Measurements from ENCODE around the gene RCN1. TPM values are rescaled to one million over a fixed set of nuclear protein-coding genes. Genes with fewer than 3 reads are reported as not detected.

Gene RCN1
- total and polyA plus RNA-seq, 2 experiments from 2014 or later: 107 to 140 TPM

DNA sequence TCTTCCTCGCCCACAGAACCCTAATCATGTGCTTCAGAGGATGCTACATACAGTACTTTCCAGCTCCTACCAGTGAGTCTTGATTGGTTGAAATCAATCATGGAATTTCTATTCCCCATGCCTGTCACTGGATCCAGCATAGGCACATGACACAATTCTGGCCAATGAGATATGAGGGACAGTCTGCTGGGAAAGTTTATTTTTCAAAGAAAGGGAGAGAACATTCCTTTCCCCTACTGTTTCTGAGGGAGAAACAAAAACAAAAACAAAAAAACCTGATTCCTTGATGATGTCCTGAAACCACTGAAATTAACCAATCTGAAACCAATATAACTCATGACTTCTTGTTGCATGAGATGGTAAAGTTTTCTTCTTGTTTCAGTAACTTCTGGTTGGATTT, 3.3 kb upstream of the RCN1 start:
- peaks cover 25% of the 10 kb centered on the region for H3K4me1 Mint-ChIP-seq

More for the DNA sequence above, 3.3 kb upstream of the RCN1 start:
- Histone ChIP-seq H3K79me2 (replicated peaks; ENCODE audit: insufficient read depth) (peaks cover 13% of the 10 kb centered on the region), H3K27ac (ENCODE audit: low read depth) (no peak overlapping the region), H3K9me2 (ENCODE audit: insufficient read depth) (0 out of 2 replicates have a peak, but pooled peaks cover 13% of the 10 kb centered on the region), H3K4me2 (no peak overlapping the region), H3K36me3 (ENCODE audit: insufficient read depth) (no peaks in the 10 kb centered on the region), H3F3A (replicated peaks; ENCODE audit: low read depth) (no peaks in the 10 kb centered on the region), H3K4me1 (ENCODE audit: insufficient read depth) (peaks cover 18% of the 10 kb centered on the region), H3K27me3 (ENCODE audit: insufficient read depth) (peaks cover 12% of the 10 kb centered on the region), H4K20me1 (replicated peaks; ENCODE audit: insufficient read depth) (0 out of 2 replicates have a peak, but pooled peaks cover 3% of the 10 kb centered on the region), H2AFZ (no peak overlapping the region), H3K4me3 (no peak overlapping the region)
- Mint-ChIP-seq H3K9me3 (no peaks in the 10 kb centered on the region), H3K36me3 (ENCODE audit: low read depth) (peaks cover 6% of the 10 kb centered on the region; the same call in 2 of the 3 replicates), H3K27ac (no peak overlapping the region), H3K27me3 (ENCODE audit: insufficient read depth, low read depth, poor library complexity) (peaks cover 19% of the 10 kb centered on the region), H3K4me3 (no peak overlapping the region)
- no peak for DNase-seq (ENCODE audit: low spot score)
- ATAC-seq: no peak
- TF ChIP-seq POLR2AphosphoS5 (IDR thresholded peaks at IDR 0.05; ENCODE audit: low read depth): no peak
- TF ChIP-seq JUNB (IDR thresholded peaks at IDR 0.05; ENCODE audit: unreplicated experiment): no peak
- no peak for TF ChIP-seq EZH2phosphoT487 (IDR thresholded peaks at IDR 0.05; ENCODE audit: unreplicated experiment)
- TF ChIP-seq, protein P1, sequence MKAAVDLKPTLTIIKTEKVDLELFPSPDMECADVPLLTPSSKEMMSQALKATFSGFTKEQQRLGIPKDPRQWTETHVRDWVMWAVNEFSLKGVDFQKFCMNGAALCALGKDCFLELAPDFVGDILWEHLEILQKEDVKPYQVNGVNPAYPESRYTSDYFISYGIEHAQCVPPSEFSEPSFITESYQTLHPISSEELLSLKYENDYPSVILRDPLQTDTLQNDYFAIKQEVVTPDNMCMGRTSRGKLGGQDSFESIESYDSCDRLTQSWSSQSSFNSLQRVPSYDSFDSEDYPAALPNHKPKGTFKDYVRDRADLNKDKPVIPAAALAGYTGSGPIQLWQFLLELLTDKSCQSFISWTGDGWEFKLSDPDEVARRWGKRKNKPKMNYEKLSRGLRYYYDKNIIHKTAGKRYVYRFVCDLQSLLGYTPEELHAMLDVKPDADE (IDR thresholded peaks at IDR 0.05): no peak
- no peak for TF ChIP-seq CREB1 (CRISPR knock-in tag; IDR thresholded peaks at IDR 0.05; ENCODE audit: low read depth)
- TF ChIP-seq ZNF331 (CRISPR knock-in tag; IDR thresholded peaks at IDR 0.05; ENCODE audit: low read depth): no peak
- TF ChIP-seq, protein P2, sequence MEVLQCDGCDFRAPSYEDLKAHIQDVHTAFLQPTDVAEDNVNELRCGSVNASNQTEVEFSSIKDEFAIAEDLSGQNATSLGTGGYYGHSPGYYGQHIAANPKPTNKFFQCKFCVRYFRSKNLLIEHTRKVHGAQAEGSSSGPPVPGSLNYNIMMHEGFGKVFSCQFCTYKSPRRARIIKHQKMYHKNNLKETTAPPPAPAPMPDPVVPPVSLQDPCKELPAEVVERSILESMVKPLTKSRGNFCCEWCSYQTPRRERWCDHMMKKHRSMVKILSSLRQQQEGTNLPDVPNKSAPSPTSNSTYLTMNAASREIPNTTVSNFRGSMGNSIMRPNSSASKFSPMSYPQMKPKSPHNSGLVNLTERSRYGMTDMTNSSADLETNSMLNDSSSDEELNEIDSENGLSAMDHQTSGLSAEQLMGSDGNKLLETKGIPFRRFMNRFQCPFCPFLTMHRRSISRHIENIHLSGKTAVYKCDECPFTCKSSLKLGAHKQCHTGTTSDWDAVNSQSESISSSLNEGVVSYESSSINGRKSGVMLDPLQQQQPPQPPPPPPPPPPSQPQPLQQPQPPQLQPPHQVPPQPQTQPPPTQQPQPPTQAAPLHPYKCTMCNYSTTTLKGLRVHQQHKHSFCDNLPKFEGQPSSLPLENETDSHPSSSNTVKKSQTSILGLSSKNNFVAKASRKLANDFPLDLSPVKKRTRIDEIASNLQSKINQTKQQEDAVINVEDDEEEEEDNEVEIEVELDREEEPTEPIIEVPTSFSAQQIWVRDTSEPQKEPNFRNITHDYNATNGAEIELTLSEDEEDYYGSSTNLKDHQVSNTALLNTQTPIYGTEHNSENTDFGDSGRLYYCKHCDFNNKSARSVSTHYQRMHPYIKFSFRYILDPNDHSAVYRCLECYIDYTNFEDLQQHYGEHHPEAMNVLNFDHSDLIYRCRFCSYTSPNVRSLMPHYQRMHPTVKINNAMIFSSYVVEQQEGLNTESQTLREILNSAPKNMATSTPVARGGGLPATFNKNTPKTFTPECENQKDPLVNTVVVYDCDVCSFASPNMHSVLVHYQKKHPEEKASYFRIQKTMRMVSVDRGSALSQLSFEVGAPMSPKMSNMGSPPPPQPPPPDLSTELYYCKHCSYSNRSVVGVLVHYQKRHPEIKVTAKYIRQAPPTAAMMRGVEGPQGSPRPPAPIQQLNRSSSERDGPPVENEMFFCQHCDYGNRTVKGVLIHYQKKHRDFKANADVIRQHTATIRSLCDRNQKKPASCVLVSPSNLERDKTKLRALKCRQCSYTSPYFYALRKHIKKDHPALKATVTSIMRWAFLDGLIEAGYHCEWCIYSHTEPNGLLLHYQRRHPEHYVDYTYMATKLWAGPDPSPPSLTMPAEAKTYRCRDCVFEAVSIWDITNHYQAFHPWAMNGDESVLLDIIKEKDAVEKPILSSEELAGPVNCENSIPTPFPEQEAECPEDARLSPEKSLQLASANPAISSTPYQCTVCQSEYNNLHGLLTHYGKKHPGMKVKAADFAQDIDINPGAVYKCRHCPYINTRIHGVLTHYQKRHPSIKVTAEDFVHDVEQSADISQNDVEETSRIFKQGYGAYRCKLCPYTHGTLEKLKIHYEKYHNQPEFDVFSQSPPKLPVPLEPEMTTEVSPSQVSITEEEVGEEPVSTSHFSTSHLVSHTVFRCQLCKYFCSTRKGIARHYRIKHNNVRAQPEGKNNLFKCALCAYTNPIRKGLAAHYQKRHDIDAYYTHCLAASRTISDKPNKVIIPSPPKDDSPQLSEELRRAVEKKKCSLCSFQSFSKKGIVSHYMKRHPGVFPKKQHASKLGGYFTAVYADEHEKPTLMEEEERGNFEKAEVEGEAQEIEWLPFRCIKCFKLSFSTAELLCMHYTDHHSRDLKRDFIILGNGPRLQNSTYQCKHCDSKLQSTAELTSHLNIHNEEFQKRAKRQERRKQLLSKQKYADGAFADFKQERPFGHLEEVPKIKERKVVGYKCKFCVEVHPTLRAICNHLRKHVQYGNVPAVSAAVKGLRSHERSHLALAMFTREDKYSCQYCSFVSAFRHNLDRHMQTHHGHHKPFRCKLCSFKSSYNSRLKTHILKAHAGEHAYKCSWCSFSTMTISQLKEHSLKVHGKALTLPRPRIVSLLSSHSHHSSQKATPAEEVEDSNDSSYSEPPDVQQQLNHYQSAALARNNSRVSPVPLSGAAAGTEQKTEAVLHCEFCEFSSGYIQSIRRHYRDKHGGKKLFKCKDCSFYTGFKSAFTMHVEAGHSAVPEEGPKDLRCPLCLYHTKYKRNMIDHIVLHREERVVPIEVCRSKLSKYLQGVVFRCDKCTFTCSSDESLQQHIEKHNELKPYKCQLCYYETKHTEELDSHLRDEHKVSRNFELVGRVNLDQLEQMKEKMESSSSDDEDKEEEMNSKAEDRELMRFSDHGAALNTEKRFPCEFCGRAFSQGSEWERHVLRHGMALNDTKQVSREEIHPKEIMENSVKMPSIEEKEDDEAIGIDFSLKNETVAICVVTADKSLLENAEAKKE (CRISPR knock-in tag; IDR thresholded peaks at IDR 0.05): no peak
- TF ChIP-seq, protein P3, sequence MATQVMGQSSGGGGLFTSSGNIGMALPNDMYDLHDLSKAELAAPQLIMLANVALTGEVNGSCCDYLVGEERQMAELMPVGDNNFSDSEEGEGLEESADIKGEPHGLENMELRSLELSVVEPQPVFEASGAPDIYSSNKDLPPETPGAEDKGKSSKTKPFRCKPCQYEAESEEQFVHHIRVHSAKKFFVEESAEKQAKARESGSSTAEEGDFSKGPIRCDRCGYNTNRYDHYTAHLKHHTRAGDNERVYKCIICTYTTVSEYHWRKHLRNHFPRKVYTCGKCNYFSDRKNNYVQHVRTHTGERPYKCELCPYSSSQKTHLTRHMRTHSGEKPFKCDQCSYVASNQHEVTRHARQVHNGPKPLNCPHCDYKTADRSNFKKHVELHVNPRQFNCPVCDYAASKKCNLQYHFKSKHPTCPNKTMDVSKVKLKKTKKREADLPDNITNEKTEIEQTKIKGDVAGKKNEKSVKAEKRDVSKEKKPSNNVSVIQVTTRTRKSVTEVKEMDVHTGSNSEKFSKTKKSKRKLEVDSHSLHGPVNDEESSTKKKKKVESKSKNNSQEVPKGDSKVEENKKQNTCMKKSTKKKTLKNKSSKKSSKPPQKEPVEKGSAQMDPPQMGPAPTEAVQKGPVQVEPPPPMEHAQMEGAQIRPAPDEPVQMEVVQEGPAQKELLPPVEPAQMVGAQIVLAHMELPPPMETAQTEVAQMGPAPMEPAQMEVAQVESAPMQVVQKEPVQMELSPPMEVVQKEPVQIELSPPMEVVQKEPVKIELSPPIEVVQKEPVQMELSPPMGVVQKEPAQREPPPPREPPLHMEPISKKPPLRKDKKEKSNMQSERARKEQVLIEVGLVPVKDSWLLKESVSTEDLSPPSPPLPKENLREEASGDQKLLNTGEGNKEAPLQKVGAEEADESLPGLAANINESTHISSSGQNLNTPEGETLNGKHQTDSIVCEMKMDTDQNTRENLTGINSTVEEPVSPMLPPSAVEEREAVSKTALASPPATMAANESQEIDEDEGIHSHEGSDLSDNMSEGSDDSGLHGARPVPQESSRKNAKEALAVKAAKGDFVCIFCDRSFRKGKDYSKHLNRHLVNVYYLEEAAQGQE (IDR thresholded peaks at IDR 0.05; ENCODE audit: unreplicated experiment): no peak
- TF ChIP-seq NANOG (IDR thresholded peaks at IDR 0.05; ENCODE audit: borderline replicate concordance): no peak
- no peak for TF ChIP-seq EZH2 (IDR thresholded peaks at IDR 0.05; ENCODE audit: low read depth, unreplicated experiment)
- TF ChIP-seq, protein P4, sequence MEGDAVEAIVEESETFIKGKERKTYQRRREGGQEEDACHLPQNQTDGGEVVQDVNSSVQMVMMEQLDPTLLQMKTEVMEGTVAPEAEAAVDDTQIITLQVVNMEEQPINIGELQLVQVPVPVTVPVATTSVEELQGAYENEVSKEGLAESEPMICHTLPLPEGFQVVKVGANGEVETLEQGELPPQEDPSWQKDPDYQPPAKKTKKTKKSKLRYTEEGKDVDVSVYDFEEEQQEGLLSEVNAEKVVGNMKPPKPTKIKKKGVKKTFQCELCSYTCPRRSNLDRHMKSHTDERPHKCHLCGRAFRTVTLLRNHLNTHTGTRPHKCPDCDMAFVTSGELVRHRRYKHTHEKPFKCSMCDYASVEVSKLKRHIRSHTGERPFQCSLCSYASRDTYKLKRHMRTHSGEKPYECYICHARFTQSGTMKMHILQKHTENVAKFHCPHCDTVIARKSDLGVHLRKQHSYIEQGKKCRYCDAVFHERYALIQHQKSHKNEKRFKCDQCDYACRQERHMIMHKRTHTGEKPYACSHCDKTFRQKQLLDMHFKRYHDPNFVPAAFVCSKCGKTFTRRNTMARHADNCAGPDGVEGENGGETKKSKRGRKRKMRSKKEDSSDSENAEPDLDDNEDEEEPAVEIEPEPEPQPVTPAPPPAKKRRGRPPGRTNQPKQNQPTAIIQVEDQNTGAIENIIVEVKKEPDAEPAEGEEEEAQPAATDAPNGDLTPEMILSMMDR (conservative IDR thresholded peaks at IDR 0.05; ENCODE audit: low read depth in 2 of 2): no peak
- no peak for TF ChIP-seq STAT1 (IDR thresholded peaks at IDR 0.05; ENCODE audit: unreplicated experiment)
- no peak for TF ChIP-seq ZNF114 (CRISPR knock-in tag; IDR thresholded peaks at IDR 0.05)
